HL-60 (cell line): ENCODE results near the gene NPY4R2.
"Not testable (repeated sequence)": the region's sequence is repeated elsewhere in the genome, so short reads cannot be mapped to it uniquely, and the experiment has no call there.

ENCODE experiments used
- CTCF ChIP-seq: IDR thresholded peaks from one replicate; pipeline ENCODE4 v1.5.1; 2011; ENCODE audit warnings: low read length, control low read depth, inconsistent platforms; ENCODE audit not compliant: insufficient read depth
- GABPA ChIP-seq: IDR thresholded peaks from 2 replicates; pipeline ENCODE4 v1.6.1; 2012; ENCODE audit warnings: low read depth
- POLR2AphosphoS5 ChIP-seq: IDR thresholded peaks from 2 replicates; pipeline ENCODE4 v1.6.1; 2012; ENCODE audit warnings: low read depth
- REST ChIP-seq: IDR thresholded peaks from 2 replicates; pipeline ENCODE4 v1.6.1; 2012; ENCODE audit warnings: low read depth; ENCODE audit not compliant: insufficient replicate concordance
- SPI1 ChIP-seq: IDR thresholded peaks from 2 replicates; pipeline ENCODE4 v1.6.1; 2012; ENCODE audit warnings: low read depth, mild to moderate bottlenecking, borderline replicate concordance

- TF ChIP-seq CTCF, POLR2AphosphoS5, GABPA, REST, SPI1: not testable (repeated sequence)
Observed at GRCh38 chr10:47970047-47970446, 51.6 kb downstream of the NPY4R2 start.
